Sigmoid colon (tissue), 4 donors: ENCODE data around the gene SEH1L.

ENCODE experiments used
- CTCF ChIP-seq, 4 experiments: fragments of 450-650 bp in 3 of 4; fragments of 200-600 bp in 1 of 4; IDR thresholded peaks; one replicate each; pipeline ENCODE4 v1.5.1; 2016 to 2019; ENCODE audit warnings: antibody characterized with exemption in 4 of 4, mild to moderate bottlenecking in 3 of 4, moderate library complexity in 2 of 4
- POLR2A ChIP-seq, 2 donors: fragments of 450-650 bp; IDR thresholded peaks; one replicate each; pipeline ENCODE4 v1.6.1; 2016; ENCODE audit warnings: antibody characterized with exemption in 2 of 2, mild to moderate bottlenecking in 2 of 2, moderate library complexity in 2 of 2
- POLR2AphosphoS5 ChIP-seq, 4 donors: sonication (generic); formaldehyde crosslinking; IDR thresholded peaks; one replicate each; pipeline ENCODE4 v1.6.1; 2017; ENCODE audit warnings: antibody characterized with exemption in 4 of 4

DNA sequence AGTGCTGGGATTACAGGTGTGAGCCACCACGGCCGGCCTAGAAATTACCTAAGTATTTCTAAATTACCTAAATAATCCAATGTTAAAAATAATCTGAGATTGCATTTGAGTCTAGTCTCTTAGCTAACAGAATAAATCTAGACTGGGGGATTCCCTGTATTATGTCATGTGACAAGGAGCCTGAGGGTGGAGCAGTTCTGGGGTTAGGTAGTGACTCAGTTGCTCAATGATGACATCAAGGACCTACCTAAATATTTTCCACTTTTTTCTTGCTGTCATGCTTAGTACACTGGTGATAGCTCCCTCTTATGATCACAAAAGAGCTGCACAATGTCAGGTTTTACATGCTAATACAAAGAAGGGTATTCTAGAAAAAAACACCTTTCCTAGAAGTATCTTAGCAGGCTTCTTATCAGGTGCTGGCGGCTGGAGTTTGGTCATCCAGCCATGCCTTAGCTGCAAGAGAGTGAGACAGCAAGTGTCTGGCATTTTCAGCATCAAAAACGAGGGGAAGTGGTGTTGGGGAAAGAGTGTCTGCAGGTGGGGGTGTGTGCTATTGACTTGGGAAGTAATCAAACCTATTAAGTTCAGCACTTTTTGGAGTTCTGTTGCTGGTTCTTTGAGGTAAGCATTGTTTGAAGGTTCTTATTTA is 25.9 kb downstream of the SEH1L start:
- TF ChIP-seq POLR2A (IDR thresholded peaks at IDR 0.05) = no peak
- TF ChIP-seq CTCF (IDR thresholded peaks at IDR 0.05) = no peak
- no peak for TF ChIP-seq POLR2AphosphoS5 (IDR thresholded peaks at IDR 0.05)
